Naive B cell (primary cell): ENCODE measurements around the gene ACSL6. TPM values are rescaled to one million over a fixed set of nuclear protein-coding genes. Genes with fewer than 3 reads are reported as not detected.

Experiments used
- ATAC-seq, 2 donors: fragments of 150-1000 bp; cut with Tn5 transposase; 2 replicates each; pipeline ENCODE4 v1.10.0; 2021; ENCODE audit warnings: low read depth in 2 of 2, mild to moderate bottlenecking in 2 of 2, moderate library complexity in 2 of 2
- DNase-seq: peaks from one replicate; pipeline ENCODE4 v3.0.0; 2022
- H3K27ac Mint-ChIP-seq, 6 donors: one replicate each; pipeline ENCODE4 v1.8.0; 2020 to 2022; ENCODE audit warnings: mild to moderate bottlenecking in 6 of 6, mixed read lengths in 6 of 6, moderate library complexity in 5 of 6, inconsistent platforms in 2 of 6
- H3K27me3 Mint-ChIP-seq, 3 donors: one replicate each; pipeline ENCODE4 v1.8.0; 2021 to 2022; ENCODE audit warnings: mixed read lengths in 3 of 3, mild to moderate bottlenecking in 1 of 3
- H3K36me3 Mint-ChIP-seq, 2 donors: one replicate each; pipeline ENCODE4 v1.8.0; 2020 to 2022; ENCODE audit warnings: mixed read lengths in 2 of 2, inconsistent platforms in 1 of 2, mild to moderate bottlenecking in 1 of 2
- H3K4me1 Mint-ChIP-seq, 3 donors: one replicate each; pipeline ENCODE4 v1.8.0; 2020 to 2022; ENCODE audit warnings: mixed read lengths in 3 of 3, inconsistent platforms in 1 of 3, mild to moderate bottlenecking in 1 of 3, moderate library complexity in 1 of 3
- H3K4me3 Mint-ChIP-seq, 8 donors: one replicate each; pipeline ENCODE4 v1.8.0; 2020 to 2022; ENCODE audit warnings: mild to moderate bottlenecking in 8 of 8, mixed read lengths in 8 of 8, moderate library complexity in 8 of 8, inconsistent platforms in 2 of 8
- H3K9me3 Mint-ChIP-seq, 7 donors: one replicate each; pipeline ENCODE4 v1.8.0; 2020 to 2022; ENCODE audit warnings: mixed read lengths in 7 of 7, mild to moderate bottlenecking in 5 of 7, inconsistent platforms in 2 of 7, moderate library complexity in 1 of 7
- polyA plus RNA-seq, 6 donors: library from polyadenylated mRNA; unstranded; fragments of 300-500 nt; fragmentation: Illumina TruSeq; gene quantifications; one replicate each; pipeline ENCODE4 v1.2.3, GENCODE V29; 2021; ENCODE audit warnings: low read depth in 6 of 6

Gene ACSL6
- polyA plus RNA-seq, 6 donors from 2014 or later: 0.16 TPM; not detected in 5

GRCh38 chr5:131987251-131987650 lies 24.2 kb downstream of the ACSL6 start:
- peaks cover 5 to 8% (median 5%) of the 10 kb centered on the region in 3 donors for H3K27me3 Mint-ChIP-seq
- H3K27ac Mint-ChIP-seq: no peak overlapping the region
- no peaks in the 10 kb centered on the region for H3K4me1 Mint-ChIP-seq
- H3K36me3 Mint-ChIP-seq: no peaks in the 10 kb centered on the region
- H3K4me3 Mint-ChIP-seq: no peak overlapping the region
- H3K9me3 Mint-ChIP-seq: no peaks in the 10 kb centered on the region
- ATAC-seq: no peak
- DNase-seq: no peak

- ATAC-seq (no peak), DNase-seq (no peak)
- Mint-ChIP-seq H3K27me3 (peaks cover 0 to 5% (median 5%) of the 10 kb centered on the region in 3 donors), H3K4me1 (no peaks in the 10 kb centered on the region), H3K9me3 (no peaks in the 10 kb centered on the region), H3K27ac (no peak overlapping the region), H3K36me3 (no peaks in the 10 kb centered on the region), H3K4me3 (no peak overlapping the region)
Observed at GRCh38 chr5:131986161-131986912, 25.1 kb downstream of the ACSL6 start.

- ATAC-seq: no peak
- Mint-ChIP-seq H3K36me3 (no peaks in the 10 kb centered on the region), H3K27ac (no peak overlapping the region), H3K9me3 (no peaks in the 10 kb centered on the region), H3K4me3 (peak overlapping the region in 1 of 8 donors; percentile 67), H3K4me1 (no peaks in the 10 kb centered on the region), H3K27me3 (peaks cover 0 to 5% (median 5%) of the 10 kb centered on the region in 3 donors)
- no peak for DNase-seq
Observed at GRCh38 chr5:131984956-131985665, 26.3 kb downstream of the ACSL6 start.

- DNase-seq: no peak
- no peaks in the 10 kb centered on the region for H3K9me3 Mint-ChIP-seq
- H3K27ac Mint-ChIP-seq: no peak overlapping the region
- ATAC-seq: no peak
- no peaks in the 10 kb centered on the region for H3K4me1 Mint-ChIP-seq
- H3K27me3 Mint-ChIP-seq: peaks cover 0 to 5% (median 5%) of the 10 kb centered on the region in 3 donors
- no peak overlapping the region for H3K4me3 Mint-ChIP-seq
- no peaks in the 10 kb centered on the region for H3K36me3 Mint-ChIP-seq
Observed at GRCh38 chr5:131983244-131983771, 28.1 kb downstream of the ACSL6 start.

GRCh38 chr5:131981516-131981915 lies 29.9 kb downstream of the ACSL6 start:
- Mint-ChIP-seq H3K27ac (no peak overlapping the region), H3K4me1 (no peaks in the 10 kb centered on the region), H3K4me3 (no peak overlapping the region), H3K27me3 (peaks cover 0 to 5% (median 5%) of the 10 kb centered on the region in 3 donors), H3K9me3 (no peaks in the 10 kb centered on the region), H3K36me3 (no peaks in the 10 kb centered on the region)
- DNase-seq: no peak
- ATAC-seq: no peak

GRCh38 chr5:131980696-131981095 lies 30.8 kb downstream of the ACSL6 start:
- DNase-seq (no peak), ATAC-seq (no peak)
- Mint-ChIP-seq H3K4me1 (no peaks in the 10 kb centered on the region), H3K27me3 (peaks cover 0 to 5% (median 5%) of the 10 kb centered on the region in 3 donors), H3K27ac (peak overlapping the region in 1 of 6 donors; percentile 48), H3K36me3 (no peaks in the 10 kb centered on the region), H3K4me3 (no peak overlapping the region), H3K9me3 (no peaks in the 10 kb centered on the region)

GRCh38 chr5:131979816-131980215 lies 31.6 kb downstream of the ACSL6 start:
- Mint-ChIP-seq H3K4me1 (peaks cover 0 to 2% (median 2%) of the 10 kb centered on the region in 3 donors), H3K4me3 (no peak overlapping the region), H3K36me3 (no peaks in the 10 kb centered on the region), H3K27me3 (peaks cover 0 to 5% (median 5%) of the 10 kb centered on the region in 3 donors), H3K27ac (no peak overlapping the region), H3K9me3 (no peaks in the 10 kb centered on the region)
- DNase-seq: no peak
- ATAC-seq: no peak

- DNase-seq: no peak
Observed at GRCh38 chr5:131977212-131977604, 34.2 kb downstream of the ACSL6 start.

GRCh38 chr5:131976414-131977211 lies 34.8 kb downstream of the ACSL6 start:
- Mint-ChIP-seq H3K4me1 (peaks cover 0 to 4% (median 2%) of the 10 kb centered on the region in 3 donors), H3K36me3 (no peaks in the 10 kb centered on the region), H3K9me3 (no peaks in the 10 kb centered on the region), H3K27ac (peak overlapping the region in 1 of 6 donors; percentile 12), H3K4me3 (no peak overlapping the region), H3K27me3 (peaks cover 0 to 9% (median 0%) of the 10 kb centered on the region in 3 donors)
- ATAC-seq (no peak), DNase-seq (no peak)

More at GRCh38 chr5:131977212-131977604, 34.2 kb downstream of the ACSL6 start:
- Mint-ChIP-seq H3K27me3 (peaks cover 0 to 9% (median 0%) of the 10 kb centered on the region in 3 donors), H3K36me3 (no peaks in the 10 kb centered on the region), H3K4me1 (peaks cover 0 to 4% (median 2%) of the 10 kb centered on the region in 3 donors), H3K4me3 (no peak overlapping the region), H3K9me3 (no peaks in the 10 kb centered on the region), H3K27ac (no peak overlapping the region)
- ATAC-seq: no peak

- DNase-seq (no peak), ATAC-seq (no peak)
- Mint-ChIP-seq H3K4me3 (no peak overlapping the region), H3K4me1 (peaks cover 0 to 4% (median 2%) of the 10 kb centered on the region in 3 donors), H3K36me3 (no peaks in the 10 kb centered on the region), H3K27ac (peak overlapping the region in 1 of 6 donors; percentile 75), H3K9me3 (no peaks in the 10 kb centered on the region), H3K27me3 (peaks cover 0 to 9% (median 0%) of the 10 kb centered on the region in 3 donors)
Observed at GRCh38 chr5:131974956-131975726, 36.3 kb downstream of the ACSL6 start.

GRCh38 chr5:131974622-131974955 lies 36.9 kb downstream of the ACSL6 start:
- ATAC-seq (no peak), DNase-seq (no peak)
- H3K4me3 Mint-ChIP-seq: no peak overlapping the region
- H3K36me3 Mint-ChIP-seq: no peaks in the 10 kb centered on the region
- no peaks in the 10 kb centered on the region for H3K9me3 Mint-ChIP-seq
- peak overlapping the region in 1 of 6 donors; percentile 75 for H3K27ac Mint-ChIP-seq
- H3K4me1 Mint-ChIP-seq: peaks cover 0 to 4% (median 2%) of the 10 kb centered on the region in 3 donors
- H3K27me3 Mint-ChIP-seq: peaks cover 0 to 9% (median 0%) of the 10 kb centered on the region in 3 donors

GRCh38 chr5:131974016-131974415 lies 37.4 kb downstream of the ACSL6 start:
- Mint-ChIP-seq H3K36me3 (no peaks in the 10 kb centered on the region), H3K27ac (no peak overlapping the region), H3K4me1 (peaks cover 0 to 4% (median 2%) of the 10 kb centered on the region in 3 donors), H3K27me3 (peaks cover 0 to 9% (median 0%) of the 10 kb centered on the region in 3 donors), H3K9me3 (no peaks in the 10 kb centered on the region), H3K4me3 (no peak overlapping the region)
- ATAC-seq (no peak), DNase-seq (no peak)
